Measurements from ENCODE around the gene NMRK2.

Gene NMRK2

GRCh38 chr19:3963458-3964255 is 30.8 kb downstream of the NMRK2 start:
- TF ChIP-seq TCF12 (IDR thresholded peaks at IDR 0.05; ENCODE audit: low read depth) (no peak), TEAD4 (IDR thresholded peaks at IDR 0.05) (no peak), YY1 (IDR thresholded peaks at IDR 0.05; ENCODE audit: low read depth) (no peak), RAD21 (IDR thresholded peaks at IDR 0.05; ENCODE audit: low read depth) (no peak), FOXM1 (IDR thresholded peaks at IDR 0.05; ENCODE audit: borderline replicate concordance, low read depth) (no peak)

- TF ChIP-seq NFIC (IDR thresholded peaks at IDR 0.05): no peak
- TF ChIP-seq YY1 (IDR thresholded peaks at IDR 0.05; ENCODE audit: low read depth): no peak
- no peak for TF ChIP-seq TCF12 (IDR thresholded peaks at IDR 0.05; ENCODE audit: low read depth)
- TF ChIP-seq EGR1 (IDR thresholded peaks at IDR 0.05): no peak
- TF ChIP-seq, protein P1, sequence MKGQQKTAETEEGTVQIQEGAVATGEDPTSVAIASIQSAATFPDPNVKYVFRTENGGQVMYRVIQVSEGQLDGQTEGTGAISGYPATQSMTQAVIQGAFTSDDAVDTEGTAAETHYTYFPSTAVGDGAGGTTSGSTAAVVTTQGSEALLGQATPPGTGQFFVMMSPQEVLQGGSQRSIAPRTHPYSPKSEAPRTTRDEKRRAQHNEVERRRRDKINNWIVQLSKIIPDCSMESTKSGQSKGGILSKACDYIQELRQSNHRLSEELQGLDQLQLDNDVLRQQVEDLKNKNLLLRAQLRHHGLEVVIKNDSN (IDR thresholded peaks at IDR 0.05): no peak
- no peak for TF ChIP-seq ZBTB7A (IDR thresholded peaks at IDR 0.05; ENCODE audit: low read depth)
- no peak for TF ChIP-seq MAX (IDR thresholded peaks at IDR 0.05)
- no peak for TF ChIP-seq TEAD4 (IDR thresholded peaks at IDR 0.05)
These were observed 31.7 kb downstream of the NMRK2 start for GRCh38 chr19:3964256-3965194.

DNA sequence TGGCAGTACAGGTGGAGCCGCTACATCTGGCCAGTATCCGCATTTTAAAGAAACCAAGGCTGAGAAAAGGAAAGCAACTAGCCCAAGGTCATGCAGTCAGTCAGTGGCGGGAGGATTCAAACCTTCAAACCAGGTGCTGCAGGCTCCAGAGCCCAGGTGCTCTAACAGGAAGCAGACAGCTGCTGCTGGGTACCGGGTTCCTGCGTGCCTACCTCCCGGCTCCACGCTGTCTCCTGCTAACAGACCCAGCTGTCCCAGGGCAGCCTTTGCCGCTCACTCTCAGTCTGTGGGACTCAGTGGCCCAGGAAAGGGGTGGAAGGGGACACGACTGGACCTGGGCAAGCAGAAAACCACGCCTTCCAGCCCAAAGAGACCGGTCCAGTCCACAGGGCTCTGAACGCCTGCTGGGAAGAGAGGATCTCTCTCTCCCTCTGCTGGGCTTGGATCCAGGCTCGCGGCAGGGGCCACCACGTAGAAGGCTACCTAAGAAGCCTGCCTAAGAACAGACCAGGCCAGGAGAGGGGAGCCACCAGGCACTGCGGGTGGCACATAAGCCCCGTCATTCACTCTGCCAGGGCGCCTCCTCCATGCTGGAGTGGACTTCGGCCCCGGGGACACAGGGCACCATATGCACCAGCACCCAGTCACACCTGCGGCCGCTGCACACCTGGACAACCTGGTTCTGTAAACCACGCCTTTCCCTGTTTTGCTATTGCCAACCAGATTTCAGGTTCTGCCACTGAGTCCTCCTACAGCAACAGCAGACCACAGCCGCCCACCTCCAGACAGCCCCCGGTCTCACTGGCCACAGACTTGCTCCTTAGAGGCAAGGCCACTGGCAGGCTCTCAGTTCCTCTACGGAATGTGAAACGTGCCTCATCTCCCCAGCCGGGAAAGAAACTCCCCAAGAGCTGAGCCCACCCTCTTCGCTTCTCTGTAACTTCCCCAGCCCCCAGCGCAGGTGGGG is 33.5 kb downstream of the NMRK2 start:
- TF ChIP-seq RAD21 (IDR thresholded peaks at IDR 0.05; ENCODE audit: low read depth): no peak
- no peak for TF ChIP-seq CREB1 (IDR thresholded peaks at IDR 0.05; ENCODE audit: low read depth)
- no peak for TF ChIP-seq ZBTB7A (IDR thresholded peaks at IDR 0.05; ENCODE audit: low read depth)

DNA sequence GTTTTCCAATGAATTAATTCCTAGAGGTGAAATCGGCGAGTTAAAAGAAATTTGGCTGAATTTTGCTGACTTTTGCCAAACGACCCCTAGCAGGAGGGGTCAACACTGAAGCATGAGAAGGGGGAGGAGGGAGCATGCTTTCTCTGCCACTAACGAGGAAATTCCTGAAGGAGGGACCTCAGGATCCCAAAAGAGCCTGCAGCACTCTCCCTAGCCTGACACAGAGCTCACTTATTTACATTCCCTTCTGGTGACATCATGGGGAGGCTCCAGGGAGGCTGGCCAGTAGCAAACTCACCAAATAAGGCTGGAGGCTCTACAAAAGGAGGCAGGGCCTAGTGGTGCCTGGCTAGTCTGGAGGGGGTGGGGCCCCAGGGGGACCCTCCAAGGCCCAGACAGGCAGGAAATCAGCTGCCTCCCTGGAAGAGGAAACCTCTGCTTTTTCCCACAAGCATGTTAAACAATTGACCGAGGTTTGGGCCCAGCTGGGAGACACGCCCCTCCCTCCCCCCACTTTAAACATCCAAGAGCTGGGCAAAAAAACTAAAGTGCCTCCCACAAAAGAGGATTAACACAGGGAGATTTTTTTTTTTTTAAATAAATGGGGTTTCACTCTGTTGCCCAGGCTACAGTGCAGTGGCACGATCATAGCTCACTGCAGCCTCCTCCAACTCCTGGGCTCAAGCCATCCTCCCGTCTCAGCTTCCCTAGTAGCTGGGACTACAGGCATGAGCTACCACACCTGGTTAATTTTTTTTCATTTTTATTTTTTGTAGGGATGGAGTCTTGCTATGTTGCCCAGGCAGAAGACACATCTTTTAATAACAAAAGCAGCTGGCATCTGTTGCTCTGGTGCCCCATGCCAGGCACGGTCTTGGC is 35.9 kb downstream of the NMRK2 start:
- no peak for TF ChIP-seq CEBPB (IDR thresholded peaks at IDR 0.05)
- peak; percentile 53; the same call in 1 of the 2 replicates for TF ChIP-seq FOXM1 (IDR thresholded peaks at IDR 0.05; ENCODE audit: borderline replicate concordance, low read depth)
- peak; percentile 63; the same call in 1 of the 2 replicates for TF ChIP-seq MAX (IDR thresholded peaks at IDR 0.05)
- no peak for TF ChIP-seq RAD21 (IDR thresholded peaks at IDR 0.05; ENCODE audit: low read depth)
- peak; percentile 67; the same call in 1 of the 2 replicates for TF ChIP-seq EP300 (IDR thresholded peaks at IDR 0.05; ENCODE audit: borderline replicate concordance)
- no peak for TF ChIP-seq CREB1 (IDR thresholded peaks at IDR 0.05; ENCODE audit: low read depth)
- no peak for TF ChIP-seq TAF1 (IDR thresholded peaks at IDR 0.05; ENCODE audit: low read depth)
- TF ChIP-seq TEAD4 (IDR thresholded peaks at IDR 0.05): peak; percentile 81
- no peak for TF ChIP-seq EGR1 (IDR thresholded peaks at IDR 0.05)
- TF ChIP-seq TCF12 (IDR thresholded peaks at IDR 0.05; ENCODE audit: low read depth): peak; percentile 67

DNA sequence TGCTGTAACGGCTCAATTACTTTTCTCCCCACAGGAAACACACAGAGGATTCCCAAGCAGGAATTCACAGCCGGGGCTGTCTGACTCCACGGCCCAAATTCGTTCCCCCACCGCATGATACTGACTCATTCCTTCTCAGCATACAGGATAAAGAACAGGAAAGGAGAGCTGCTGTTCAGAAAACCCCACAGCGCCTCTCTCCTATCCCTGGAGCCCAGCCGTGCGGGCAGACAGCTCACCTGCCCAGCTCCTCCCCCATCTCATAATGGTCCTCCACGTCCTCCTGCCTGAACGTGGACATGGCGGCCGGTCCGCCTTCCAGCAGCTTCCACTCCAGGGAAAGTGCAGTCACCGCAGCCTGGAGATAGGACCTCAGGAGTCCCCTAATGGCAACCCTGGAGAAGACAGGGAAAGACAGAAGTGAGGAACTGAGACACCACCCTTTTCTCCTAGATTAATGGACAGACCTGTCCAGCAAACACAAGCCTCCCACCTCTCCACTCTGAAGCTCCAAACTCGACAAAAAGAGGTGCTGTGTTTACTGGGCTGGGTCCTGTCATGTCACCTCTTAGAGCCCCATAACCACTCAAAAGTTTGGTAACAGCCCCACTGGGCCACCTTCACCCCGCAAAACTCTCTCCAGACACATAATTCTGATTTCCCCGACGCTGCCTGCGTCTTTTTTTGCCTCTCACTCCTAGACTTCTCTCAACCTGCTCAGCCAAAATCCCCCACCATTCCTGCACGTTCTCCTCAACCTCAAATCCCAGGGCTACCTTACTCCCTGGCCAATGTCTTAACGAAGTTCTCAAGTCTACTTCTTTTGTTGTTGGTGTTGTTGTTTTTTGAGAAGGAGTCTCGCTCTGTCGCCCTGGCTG is 36.8 kb downstream of the NMRK2 start:
- no peak for TF ChIP-seq FOXM1 (IDR thresholded peaks at IDR 0.05; ENCODE audit: borderline replicate concordance, low read depth)
- no peak for TF ChIP-seq REST (IDR thresholded peaks at IDR 0.05; ENCODE audit: low read depth)
- no peak for TF ChIP-seq MAX (IDR thresholded peaks at IDR 0.05)
- no peak for TF ChIP-seq NFIC (IDR thresholded peaks at IDR 0.05)
- TF ChIP-seq, protein P1 (IDR thresholded peaks at IDR 0.05): no peak
- TF ChIP-seq YY1 (IDR thresholded peaks at IDR 0.05; ENCODE audit: low read depth): no peak
- no peak for TF ChIP-seq CEBPB (IDR thresholded peaks at IDR 0.05)
- TF ChIP-seq TCF12 (IDR thresholded peaks at IDR 0.05; ENCODE audit: low read depth): no peak
- TF ChIP-seq EP300 (IDR thresholded peaks at IDR 0.05; ENCODE audit: borderline replicate concordance): no peak
- no peak for TF ChIP-seq ZBTB7A (IDR thresholded peaks at IDR 0.05; ENCODE audit: low read depth)
- TF ChIP-seq CREB1 (IDR thresholded peaks at IDR 0.05; ENCODE audit: low read depth): no peak
- TF ChIP-seq TAF1 (IDR thresholded peaks at IDR 0.05; ENCODE audit: low read depth): no peak
- TF ChIP-seq TEAD4 (IDR thresholded peaks at IDR 0.05): no peak
- no peak for TF ChIP-seq EGR1 (IDR thresholded peaks at IDR 0.05)
- TF ChIP-seq RAD21 (IDR thresholded peaks at IDR 0.05; ENCODE audit: low read depth): no peak

Measured in Ishikawa (cell line).